Activated CD4-positive, alpha-beta T cell treated with anti-CD3 and anti-CD28 coated beads, Interleukin-2, amount 10 ng/mL, durations not matched to agents 7 days and 5 days (primary cell): ENCODE data around the gene QTRT2. TPM values are rescaled to one million over a fixed set of nuclear protein-coding genes. Genes with fewer than 3 reads are reported as not detected.

Experiments used
- CTCF ChIA-PET: fragments of 350-600 bp; sonication (Branson Sonifier 250); formaldehyde crosslinking; loops from one replicate; lab custom pipeline; 2021; ENCODE audit warnings: antibody characterized with exemption; lab: Charles Lee
- POLR2A ChIA-PET: fragments of 350-600 bp; sonication (Branson Sonifier 250); formaldehyde crosslinking; loops from one replicate; lab custom pipeline; 2021; ENCODE audit warnings: antibody characterized with exemption; lab: Charles Lee
- DNase-seq: peaks from one replicate; pipeline ENCODE4 v3.0.0-alpha.2; 2020
- H3K27ac Mint-ChIP-seq: one replicate; pipeline ENCODE4 v1.8.0; 2021; ENCODE audit warnings: mild to moderate bottlenecking, moderate library complexity, mixed read lengths
- H3K27me3 Mint-ChIP-seq: one replicate; pipeline ENCODE4 v1.8.0; 2021; ENCODE audit warnings: mixed read lengths
- H3K36me3 Mint-ChIP-seq: one replicate; pipeline ENCODE4 v1.8.0; 2021; ENCODE audit warnings: low read depth, mixed read lengths
- H3K4me1 Mint-ChIP-seq: one replicate; pipeline ENCODE4 v1.8.0; 2021; ENCODE audit warnings: mixed read lengths
- H3K4me3 Mint-ChIP-seq: one replicate; pipeline ENCODE4 v1.8.0; 2021; ENCODE audit warnings: mild to moderate bottlenecking, moderate library complexity, mixed read lengths
- H3K9me3 Mint-ChIP-seq: one replicate; pipeline ENCODE4 v1.8.0; 2021; ENCODE audit warnings: mixed read lengths
- total RNA-seq, 2 experiments: library from RNA; stranded (reverse); gene quantifications; one replicate each; pipeline ENCODE4 v1.2.3, GENCODE V29; 2021

QTRT2 gene
- total RNA-seq: 10 to 100 TPM; 28.7 to 38.3 TPM

GRCh38 chr3:114056130-114057010, at the start of gene QTRT2, which contains the start of gene CCDC191:
Gene QTRT2, plus strand, starts transcription at chr3:114056737. Its CDS starts 8,521 bp downstream, at chr3:114065258.
Gene CCDC191, minus strand, starts transcription at chr3:114056526. Its CDS starts 60 bp downstream, at chr3:114056466.
- peak; percentile 100 for DNase-seq
- Mint-ChIP-seq H3K36me3 (peaks cover 7% of the 10 kb centered on the region), H3K27me3 (no peaks in the 10 kb centered on the region), H3K4me1 (peaks cover 38% of the 10 kb centered on the region), H3K4me3 (peak within 1 kb of the TSS; percentile 83), H3K9me3 (no peaks in the 10 kb centered on the region), H3K27ac (peak within 1 kb of the TSS; percentile 90)
- ChIA-PET CTCF (interaction anchor here (0.6 to 1.0 kb wide), 3 partner anchors 11 to 280 kb away, joined by 3 read pairs; no protein-coding TSS in a partner anchor), POLR2A (no interaction called here)

GRCh38 chr3:114011059-114011797, 45.3 kb upstream of the QTRT2 start:
- no peaks in the 10 kb centered on the region for H3K4me1 Mint-ChIP-seq
- peaks cover 3% of the 10 kb centered on the region for H3K9me3 Mint-ChIP-seq
- no peaks in the 10 kb centered on the region for H3K27me3 Mint-ChIP-seq
- H3K27ac Mint-ChIP-seq: no peak overlapping the region
- no peaks in the 10 kb centered on the region for H3K36me3 Mint-ChIP-seq
- no peak overlapping the region for H3K4me3 Mint-ChIP-seq
- DNase-seq: no peak
- CTCF ChIA-PET: no interaction called here
- POLR2A ChIA-PET: no interaction called here

GRCh38 chr3:114014211-114014610, 42.3 kb upstream of the QTRT2 start:
- Mint-ChIP-seq H3K27ac (no peak overlapping the region), H3K4me3 (no peak overlapping the region), H3K27me3 (no peaks in the 10 kb centered on the region), H3K36me3 (no peaks in the 10 kb centered on the region), H3K4me1 (no peaks in the 10 kb centered on the region), H3K9me3 (no peaks in the 10 kb centered on the region)
- CTCF ChIA-PET: no interaction called here
- no peak for DNase-seq
- POLR2A ChIA-PET: no interaction called here

DNA sequence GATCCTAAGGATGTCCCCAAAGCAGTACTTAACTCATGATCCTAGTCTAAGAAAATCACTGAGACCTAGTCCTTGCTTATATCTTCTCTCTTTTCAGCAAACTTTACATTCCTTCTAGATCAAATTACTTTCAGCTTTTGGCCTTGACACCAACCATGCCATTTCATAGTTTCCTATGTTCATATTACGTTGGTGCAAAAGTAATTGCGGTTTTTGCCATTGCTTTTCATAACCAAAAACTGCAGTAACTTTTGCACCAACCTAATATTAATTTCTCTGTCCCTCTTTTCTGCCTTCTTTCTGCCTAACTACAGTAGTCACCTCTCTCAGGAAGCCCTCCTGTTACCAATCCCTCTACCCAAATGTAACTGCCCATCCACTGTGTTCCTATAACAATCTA, 37.1 kb upstream of the QTRT2 start:
- CTCF ChIA-PET: no interaction called here
- no peaks in the 10 kb centered on the region for H3K36me3 Mint-ChIP-seq
- no peak overlapping the region for H3K27ac Mint-ChIP-seq
- peaks cover 2% of the 10 kb centered on the region for H3K4me1 Mint-ChIP-seq
- H3K9me3 Mint-ChIP-seq: no peaks in the 10 kb centered on the region
- POLR2A ChIA-PET: no interaction called here
- H3K27me3 Mint-ChIP-seq: no peaks in the 10 kb centered on the region
- H3K4me3 Mint-ChIP-seq: no peak overlapping the region
- DNase-seq: no peak

DNA sequence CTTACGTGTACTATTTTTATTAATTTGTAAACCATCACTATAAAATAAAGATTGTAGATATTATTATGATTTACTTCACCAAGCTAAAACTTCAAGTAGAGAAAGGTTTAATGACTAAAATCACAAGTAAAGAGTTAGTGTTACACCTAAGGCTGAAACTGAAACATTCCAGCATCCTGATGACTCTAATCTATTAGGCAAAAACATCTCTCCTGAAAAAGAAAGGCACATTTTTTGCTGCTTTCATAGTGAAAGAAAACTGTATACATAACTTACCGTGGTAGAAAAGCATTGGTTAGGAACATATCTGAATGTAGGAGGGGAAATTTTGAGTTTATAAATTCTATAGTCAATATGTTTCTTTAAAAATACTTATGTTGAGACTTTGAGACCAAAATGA, 35.6 kb upstream of the QTRT2 start:
- no peak overlapping the region for H3K27ac Mint-ChIP-seq
- no peaks in the 10 kb centered on the region for H3K9me3 Mint-ChIP-seq
- no peak overlapping the region for H3K4me3 Mint-ChIP-seq
- no peak for DNase-seq
- H3K27me3 Mint-ChIP-seq: no peaks in the 10 kb centered on the region
- POLR2A ChIA-PET: no interaction called here
- CTCF ChIA-PET: no interaction called here
- H3K36me3 Mint-ChIP-seq: no peaks in the 10 kb centered on the region
- H3K4me1 Mint-ChIP-seq: peaks cover 2% of the 10 kb centered on the region

DNA sequence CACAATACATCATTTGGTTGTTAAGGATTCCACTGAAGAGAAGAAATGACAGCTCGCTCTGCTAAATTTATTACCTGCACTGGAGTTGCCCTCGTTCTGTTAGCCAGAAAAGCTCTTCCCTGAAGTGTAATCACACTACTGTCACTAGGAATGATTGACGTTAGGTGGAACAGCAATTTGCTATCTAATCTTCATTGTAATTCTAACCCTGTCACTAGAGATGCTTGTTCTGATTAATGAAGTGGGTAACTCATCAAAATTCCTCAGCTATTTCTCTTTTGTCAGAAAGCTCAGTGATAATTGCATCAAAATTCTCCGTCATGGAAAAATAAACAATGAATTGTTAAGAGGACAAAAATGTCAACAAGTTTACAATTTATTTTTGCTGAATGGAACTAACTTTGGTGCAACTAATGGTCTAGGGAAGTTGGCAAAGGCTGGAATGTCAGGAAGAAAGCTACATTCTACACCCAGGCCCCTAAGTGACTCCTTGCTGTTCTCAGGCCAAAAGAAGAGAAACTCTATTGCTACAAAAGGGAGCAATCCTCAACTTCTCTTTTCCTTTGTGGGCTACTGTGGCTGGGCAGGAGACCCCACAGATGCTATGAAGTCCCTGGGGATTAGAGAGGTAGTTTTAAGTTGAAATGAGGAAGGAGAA, 34.3 kb upstream of the QTRT2 start:
- no peak overlapping the region for H3K4me3 Mint-ChIP-seq
- H3K9me3 Mint-ChIP-seq: no peaks in the 10 kb centered on the region
- CTCF ChIA-PET: no interaction called here
- DNase-seq: no peak
- POLR2A ChIA-PET: no interaction called here
- no peaks in the 10 kb centered on the region for H3K36me3 Mint-ChIP-seq
- H3K27ac Mint-ChIP-seq: no peak overlapping the region
- peaks cover 2% of the 10 kb centered on the region for H3K4me1 Mint-ChIP-seq
- H3K27me3 Mint-ChIP-seq: no peaks in the 10 kb centered on the region

DNA sequence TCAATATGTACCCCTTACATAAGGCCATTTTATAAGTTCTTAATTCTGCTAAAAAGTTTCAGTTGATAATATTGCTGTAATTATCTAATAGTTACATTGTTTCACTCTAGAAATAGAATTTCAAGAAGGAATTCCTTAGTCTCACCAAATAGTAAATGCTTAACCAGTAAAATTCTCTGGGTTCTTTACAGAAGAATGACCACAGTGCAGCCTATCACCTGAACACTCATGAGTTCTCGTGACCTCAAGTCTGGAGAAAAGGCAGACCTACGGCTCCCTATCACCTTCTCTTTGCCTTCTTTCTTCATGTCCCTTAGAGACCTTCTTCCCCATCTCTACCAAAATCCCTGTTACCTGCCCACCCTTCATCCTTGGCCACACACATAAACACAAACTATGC, 31.1 kb upstream of the QTRT2 start:
- Mint-ChIP-seq H3K27ac (no peak overlapping the region), H3K9me3 (no peaks in the 10 kb centered on the region), H3K36me3 (no peaks in the 10 kb centered on the region), H3K4me1 (no peaks in the 10 kb centered on the region), H3K4me3 (no peak overlapping the region), H3K27me3 (no peaks in the 10 kb centered on the region)
- no peak for DNase-seq
- ChIA-PET POLR2A (no interaction called here), CTCF (no interaction called here)

DNA sequence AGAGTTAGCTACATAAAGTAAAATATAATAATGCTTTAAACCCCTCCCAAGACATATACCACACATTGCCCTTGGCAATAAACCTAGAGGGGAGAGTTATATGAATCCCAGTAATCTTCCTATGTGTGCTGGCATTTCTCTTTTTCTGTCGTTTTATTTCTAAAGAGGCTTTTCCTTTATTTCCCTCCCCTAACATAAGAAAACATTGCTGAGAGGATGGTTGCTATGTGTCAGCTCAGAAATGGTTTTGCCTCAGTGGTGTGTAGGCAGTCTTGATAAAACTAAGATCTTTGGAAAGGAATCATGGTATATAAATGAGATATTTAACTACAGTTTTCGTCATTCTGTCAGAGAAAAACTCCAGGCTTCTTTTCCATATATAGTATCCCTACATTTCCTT, 30.2 kb upstream of the QTRT2 start:
- DNase-seq: no peak
- no peak overlapping the region for H3K4me3 Mint-ChIP-seq
- no peaks in the 10 kb centered on the region for H3K36me3 Mint-ChIP-seq
- no peak overlapping the region for H3K27ac Mint-ChIP-seq
- ChIA-PET POLR2A (no interaction called here), CTCF (no interaction called here)
- H3K9me3 Mint-ChIP-seq: no peaks in the 10 kb centered on the region
- no peaks in the 10 kb centered on the region for H3K27me3 Mint-ChIP-seq
- no peaks in the 10 kb centered on the region for H3K4me1 Mint-ChIP-seq

GRCh38 chr3:114033721-114034120, 22.8 kb upstream of the QTRT2 start:
- CTCF ChIA-PET: interaction anchor here (0.9 kb wide), 1 partner anchor 33 kb away, joined by 3 read pairs; no protein-coding TSS in a partner anchor
- POLR2A ChIA-PET: no interaction called here
- H3K4me1 Mint-ChIP-seq: no peaks in the 10 kb centered on the region
- no peak for DNase-seq
- no peaks in the 10 kb centered on the region for H3K27me3 Mint-ChIP-seq
- H3K4me3 Mint-ChIP-seq: no peak overlapping the region
- H3K36me3 Mint-ChIP-seq: no peaks in the 10 kb centered on the region
- no peak overlapping the region for H3K27ac Mint-ChIP-seq
- H3K9me3 Mint-ChIP-seq: no peaks in the 10 kb centered on the region

GRCh38 chr3:114034211-114034610, 22.3 kb upstream of the QTRT2 start:
- POLR2A ChIA-PET: no interaction called here
- no peaks in the 10 kb centered on the region for H3K9me3 Mint-ChIP-seq
- H3K27ac Mint-ChIP-seq: no peak overlapping the region
- DNase-seq: no peak
- no peaks in the 10 kb centered on the region for H3K27me3 Mint-ChIP-seq
- H3K36me3 Mint-ChIP-seq: no peaks in the 10 kb centered on the region
- H3K4me1 Mint-ChIP-seq: no peaks in the 10 kb centered on the region
- CTCF ChIA-PET: interaction anchor here (0.9 kb wide), 1 partner anchor 32 kb away, joined by 3 read pairs; no protein-coding TSS in a partner anchor
- H3K4me3 Mint-ChIP-seq: no peak overlapping the region

DNA sequence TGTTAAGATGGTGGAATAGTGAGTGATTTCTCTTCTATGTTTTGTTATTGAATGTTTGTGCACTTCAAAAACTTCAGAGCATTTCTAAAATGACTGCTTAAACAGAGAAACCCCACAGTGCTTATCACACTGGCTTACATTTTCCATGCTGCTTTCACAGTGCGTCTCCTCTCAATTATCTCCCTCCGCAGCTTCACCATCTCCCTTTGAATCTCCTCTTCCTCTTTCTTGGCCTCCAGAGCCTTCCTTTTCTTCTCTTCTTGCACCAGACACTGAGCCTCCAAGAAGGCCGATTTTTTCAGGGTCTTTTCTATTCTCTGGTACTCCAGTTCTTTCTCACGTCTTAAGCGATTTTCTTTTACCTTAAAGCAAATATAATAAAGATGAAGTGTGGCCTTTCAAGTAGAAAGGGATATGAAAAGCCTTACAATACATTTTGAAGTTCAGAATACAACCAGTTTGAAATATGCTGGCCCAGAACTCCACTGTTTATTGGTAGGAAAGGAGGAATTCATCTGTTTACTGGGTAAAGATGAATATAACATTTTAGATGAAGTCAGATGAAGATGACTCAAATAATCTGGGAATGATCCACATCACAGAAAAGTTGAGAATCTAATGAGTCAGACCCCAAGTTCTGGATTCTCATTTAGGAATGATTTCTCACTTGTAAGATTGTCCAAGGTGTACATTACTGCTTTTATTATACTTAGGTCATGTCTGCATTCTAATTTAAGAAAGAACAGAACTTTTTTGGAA, 21.6 kb upstream of the QTRT2 start:
- ChIA-PET CTCF (no interaction called here), POLR2A (no interaction called here)
- no peaks in the 10 kb centered on the region for H3K27me3 Mint-ChIP-seq
- H3K9me3 Mint-ChIP-seq: no peaks in the 10 kb centered on the region
- no peaks in the 10 kb centered on the region for H3K4me1 Mint-ChIP-seq
- no peak for DNase-seq
- no peak overlapping the region for H3K4me3 Mint-ChIP-seq
- no peak overlapping the region for H3K27ac Mint-ChIP-seq
- no peaks in the 10 kb centered on the region for H3K36me3 Mint-ChIP-seq

GRCh38 chr3:114035896-114036295, 20.6 kb upstream of the QTRT2 start:
- ChIA-PET POLR2A (no interaction called here), CTCF (no interaction called here)
- Mint-ChIP-seq H3K4me3 (no peak overlapping the region), H3K9me3 (no peaks in the 10 kb centered on the region), H3K4me1 (no peaks in the 10 kb centered on the region), H3K36me3 (no peaks in the 10 kb centered on the region), H3K27ac (no peak overlapping the region), H3K27me3 (no peaks in the 10 kb centered on the region)
- DNase-seq: no peak
